ENCODE results near the gene FETUB.

The FETUB gene

DNA sequence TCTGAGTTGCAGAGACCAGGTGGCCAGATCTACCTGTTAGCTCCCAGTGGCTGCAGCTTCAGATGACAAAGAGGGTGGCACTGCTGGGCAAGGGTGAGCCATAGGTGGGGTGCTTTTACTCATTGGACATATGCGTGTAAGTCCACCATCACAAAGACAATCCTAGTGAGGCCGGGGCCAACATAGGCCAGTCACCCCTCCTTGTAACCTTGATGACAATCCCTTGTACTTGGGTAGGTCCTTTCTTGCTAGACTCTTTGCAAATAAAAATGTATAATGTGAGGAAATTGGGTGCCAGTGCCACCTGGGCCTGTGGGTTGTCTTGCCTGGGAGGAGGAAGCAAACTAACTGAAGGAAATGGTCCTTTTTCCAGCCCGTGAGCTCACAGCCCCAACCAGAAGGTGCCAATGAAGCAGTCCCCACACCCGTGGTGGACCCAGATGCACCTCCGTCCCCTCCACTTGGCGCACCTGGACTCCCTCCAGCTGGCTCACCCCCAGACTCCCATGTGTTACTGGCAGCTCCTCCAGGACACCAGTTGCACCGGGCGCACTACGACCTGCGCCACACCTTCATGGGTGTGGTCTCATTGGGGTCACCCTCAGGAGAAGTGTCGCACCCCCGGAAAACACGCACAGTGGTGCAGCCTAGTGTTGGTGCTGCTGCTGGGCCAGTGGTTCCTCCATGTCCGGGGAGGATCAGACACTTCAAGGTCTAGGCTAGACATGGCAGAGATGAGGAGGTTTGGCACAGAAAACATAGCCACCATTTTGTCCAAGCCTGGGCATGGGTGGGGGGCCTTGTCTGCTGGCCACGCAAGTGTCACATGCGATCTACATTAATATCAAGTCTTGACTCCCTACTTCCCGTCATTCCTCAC, 19.7 kb upstream of the FETUB start:
- DNase-seq (ENCODE audit: low read depth) = no peak

DNA sequence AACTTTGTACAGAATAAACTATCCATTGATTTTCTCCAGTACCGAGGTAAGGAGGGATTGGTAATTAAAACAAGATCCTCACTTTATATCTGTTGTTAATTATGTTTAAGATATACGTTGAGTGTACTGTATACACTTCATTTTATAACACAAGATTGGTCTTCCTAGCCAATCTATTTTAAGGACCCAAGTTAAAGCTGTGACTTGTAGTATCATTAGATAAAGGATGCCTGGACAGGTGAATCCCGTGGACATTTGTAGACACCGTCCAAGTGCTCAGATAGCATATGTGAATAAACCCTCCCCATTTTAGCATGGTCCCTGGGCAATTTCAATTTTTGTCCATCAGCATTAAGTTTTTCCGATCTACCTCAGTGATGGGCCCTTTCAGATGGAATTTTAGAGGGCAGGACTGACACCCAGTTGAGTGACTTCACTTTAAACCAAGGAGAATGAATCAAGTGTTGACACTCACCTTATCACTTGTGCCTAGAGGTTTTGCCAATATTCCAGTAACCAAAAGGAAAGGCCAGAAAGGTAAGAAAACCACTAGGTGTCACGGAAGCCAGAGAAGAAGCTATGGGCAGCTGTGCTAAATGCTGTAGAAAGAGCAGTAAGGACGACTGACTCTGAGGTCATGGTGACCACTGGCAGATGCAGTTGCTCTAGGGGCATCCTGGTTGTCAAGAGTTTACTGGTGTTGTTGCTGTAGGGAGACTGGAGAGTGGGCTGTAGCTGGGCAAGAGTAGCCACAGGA, 18.1 kb upstream of the FETUB start:
- H3K4me3 ChIP-seq (ENCODE audit: low read depth, low read length) = no peak overlapping the region
- TF ChIP-seq, protein P1, sequence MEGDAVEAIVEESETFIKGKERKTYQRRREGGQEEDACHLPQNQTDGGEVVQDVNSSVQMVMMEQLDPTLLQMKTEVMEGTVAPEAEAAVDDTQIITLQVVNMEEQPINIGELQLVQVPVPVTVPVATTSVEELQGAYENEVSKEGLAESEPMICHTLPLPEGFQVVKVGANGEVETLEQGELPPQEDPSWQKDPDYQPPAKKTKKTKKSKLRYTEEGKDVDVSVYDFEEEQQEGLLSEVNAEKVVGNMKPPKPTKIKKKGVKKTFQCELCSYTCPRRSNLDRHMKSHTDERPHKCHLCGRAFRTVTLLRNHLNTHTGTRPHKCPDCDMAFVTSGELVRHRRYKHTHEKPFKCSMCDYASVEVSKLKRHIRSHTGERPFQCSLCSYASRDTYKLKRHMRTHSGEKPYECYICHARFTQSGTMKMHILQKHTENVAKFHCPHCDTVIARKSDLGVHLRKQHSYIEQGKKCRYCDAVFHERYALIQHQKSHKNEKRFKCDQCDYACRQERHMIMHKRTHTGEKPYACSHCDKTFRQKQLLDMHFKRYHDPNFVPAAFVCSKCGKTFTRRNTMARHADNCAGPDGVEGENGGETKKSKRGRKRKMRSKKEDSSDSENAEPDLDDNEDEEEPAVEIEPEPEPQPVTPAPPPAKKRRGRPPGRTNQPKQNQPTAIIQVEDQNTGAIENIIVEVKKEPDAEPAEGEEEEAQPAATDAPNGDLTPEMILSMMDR (conservative IDR thresholded peaks at IDR 0.05; ENCODE audit: low read depth, low read length) = no peak
- no peak for DNase-seq (ENCODE audit: low read depth)

More for the DNA sequence above, 19.7 kb upstream of the FETUB start:
- TF ChIP-seq, protein P1 (conservative IDR thresholded peaks at IDR 0.05; ENCODE audit: low read depth, low read length) = no peak
- no peak overlapping the region for H3K4me3 ChIP-seq (ENCODE audit: low read depth, low read length)

DNA sequence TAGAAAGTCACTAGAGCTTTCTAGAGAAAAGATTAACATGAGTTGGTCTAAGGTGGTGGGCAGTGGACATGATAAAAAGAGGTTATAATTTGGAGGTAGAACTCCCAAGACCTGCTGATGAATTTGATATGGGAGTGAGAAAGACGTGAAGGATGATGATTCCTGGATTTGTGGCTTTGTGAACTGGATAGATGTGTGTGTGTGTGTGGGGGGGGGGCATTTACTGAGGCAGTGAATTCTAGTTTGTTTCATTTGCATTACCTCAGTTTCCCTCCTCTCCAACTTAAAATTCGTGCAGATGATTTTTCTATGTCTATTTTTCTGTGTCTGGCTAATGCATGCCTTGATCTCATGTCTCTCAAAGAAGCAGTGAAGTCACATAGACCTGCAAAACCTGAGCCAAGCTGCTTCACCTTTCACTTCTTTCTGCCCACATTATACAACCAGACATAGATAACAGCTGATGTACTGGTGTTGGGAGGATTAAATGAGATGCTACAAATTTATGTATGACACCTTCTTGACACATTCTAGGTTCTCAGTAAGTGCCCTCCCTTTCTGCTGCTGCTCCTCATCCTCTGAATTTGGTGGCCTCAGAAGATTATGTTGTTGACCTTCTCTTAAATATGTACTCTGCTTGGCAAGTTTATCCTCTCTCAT, 17.4 kb upstream of the FETUB start:
- H3K4me3 ChIP-seq (ENCODE audit: low read depth, low read length) = no peak overlapping the region
- no peak for DNase-seq (ENCODE audit: low read depth)
- TF ChIP-seq, protein P1 (conservative IDR thresholded peaks at IDR 0.05; ENCODE audit: low read depth, low read length) = no peak

DNA sequence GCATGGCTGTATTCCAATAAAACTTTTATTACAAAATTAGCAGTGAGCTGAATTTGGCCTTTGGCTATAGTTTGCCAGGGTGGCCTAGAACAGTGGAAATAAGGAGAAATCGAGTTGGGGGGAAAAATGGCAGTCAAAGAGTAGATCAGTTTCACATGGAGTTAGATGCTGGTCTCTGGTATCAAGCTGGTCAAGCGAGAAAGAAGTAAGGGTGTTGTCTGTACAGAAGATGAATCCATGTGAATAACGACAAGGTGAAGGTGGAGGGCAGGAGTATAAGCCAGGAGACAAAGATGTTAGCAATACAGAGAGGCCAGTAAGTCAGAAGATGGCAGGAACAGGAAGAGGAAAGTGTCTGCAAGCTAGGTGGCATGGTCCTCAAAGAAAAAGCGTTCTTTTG, 15.6 kb upstream of the FETUB start:
- no peak for DNase-seq (ENCODE audit: low read depth)
- H3K4me3 ChIP-seq (ENCODE audit: low read depth, low read length) = no peak overlapping the region
- TF ChIP-seq, protein P1 (conservative IDR thresholded peaks at IDR 0.05; ENCODE audit: low read depth, low read length) = no peak

DNA sequence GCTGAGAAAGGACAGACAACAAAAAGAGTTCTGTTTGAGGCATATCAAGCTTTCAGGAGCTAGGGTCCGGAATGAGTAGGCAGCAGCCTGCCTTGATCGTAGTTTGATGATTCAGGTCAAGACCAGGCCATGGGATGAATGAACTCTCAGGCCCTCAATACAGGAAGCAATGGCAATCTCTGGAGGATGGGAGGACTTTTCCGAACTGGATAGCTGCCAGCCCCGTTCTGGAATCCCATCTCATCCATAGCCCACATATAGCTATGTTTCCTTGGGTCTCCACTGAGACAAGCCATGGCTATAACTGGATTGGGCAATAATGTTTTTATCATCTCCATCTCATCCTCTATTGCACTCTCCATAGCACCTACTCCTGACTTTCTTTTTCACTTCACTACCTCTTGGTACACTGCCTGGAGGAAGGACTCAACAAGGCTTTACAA, 14.6 kb upstream of the FETUB start:
- no peak overlapping the region for H3K4me3 ChIP-seq (ENCODE audit: low read depth, low read length)
- TF ChIP-seq, protein P1 (conservative IDR thresholded peaks at IDR 0.05; ENCODE audit: low read depth, low read length) = no peak
- DNase-seq (ENCODE audit: low read depth) = no peak

DNA sequence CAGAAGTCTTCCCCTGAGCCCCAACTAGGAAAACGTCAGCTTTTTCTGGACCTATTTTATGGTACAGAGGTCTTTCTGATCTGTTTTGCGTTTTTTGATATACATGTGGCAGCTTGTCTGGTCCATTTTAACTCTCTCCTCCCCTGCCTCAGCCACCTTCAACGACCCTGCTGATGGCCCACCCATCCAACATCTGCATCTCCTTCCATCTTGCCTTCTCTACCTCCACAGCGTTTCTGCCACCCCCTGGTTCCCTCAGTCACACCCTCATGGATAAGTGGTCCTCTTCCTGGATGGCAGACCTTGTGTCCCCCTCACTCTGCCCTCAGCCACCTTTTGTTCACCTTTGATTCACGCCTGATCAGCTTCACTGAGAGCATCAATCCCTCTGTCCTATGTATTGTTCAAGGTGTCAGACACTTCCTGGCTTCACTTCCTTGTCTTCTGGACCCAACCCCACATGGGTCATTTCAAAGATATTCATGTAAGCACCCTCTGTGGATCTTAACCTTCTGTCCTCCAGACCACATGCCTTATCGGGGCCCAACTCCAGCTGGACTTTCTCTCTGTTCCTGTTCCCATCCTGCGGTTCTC, 13.8 kb upstream of the FETUB start:
- no peak for DNase-seq (ENCODE audit: low read depth)
- TF ChIP-seq, protein P1 (conservative IDR thresholded peaks at IDR 0.05; ENCODE audit: low read depth, low read length) = no peak
- H3K4me3 ChIP-seq (ENCODE audit: low read depth, low read length) = no peak overlapping the region

Data from choroid plexus epithelial cell (primary cell).